GM12875 (cell line): ENCODE data around the gene TRANK1.

Experiments
- H3K4me3 ChIP-seq: one replicate; pipeline ENCODE4 v1.5.1; 2011; ENCODE audit warnings: low read depth, low read length, control low read depth
- TF ChIP-seq, protein P1 (sequence below): IDR thresholded peaks from 2 replicates; pipeline ENCODE4 v1.5.1; 2011; ENCODE audit warnings: low read depth, mild to moderate bottlenecking, control low read depth, inconsistent platforms, low read length, moderate library complexity, borderline replicate concordance; ENCODE audit not compliant: insufficient read depth

TRANK1 gene

DNA sequence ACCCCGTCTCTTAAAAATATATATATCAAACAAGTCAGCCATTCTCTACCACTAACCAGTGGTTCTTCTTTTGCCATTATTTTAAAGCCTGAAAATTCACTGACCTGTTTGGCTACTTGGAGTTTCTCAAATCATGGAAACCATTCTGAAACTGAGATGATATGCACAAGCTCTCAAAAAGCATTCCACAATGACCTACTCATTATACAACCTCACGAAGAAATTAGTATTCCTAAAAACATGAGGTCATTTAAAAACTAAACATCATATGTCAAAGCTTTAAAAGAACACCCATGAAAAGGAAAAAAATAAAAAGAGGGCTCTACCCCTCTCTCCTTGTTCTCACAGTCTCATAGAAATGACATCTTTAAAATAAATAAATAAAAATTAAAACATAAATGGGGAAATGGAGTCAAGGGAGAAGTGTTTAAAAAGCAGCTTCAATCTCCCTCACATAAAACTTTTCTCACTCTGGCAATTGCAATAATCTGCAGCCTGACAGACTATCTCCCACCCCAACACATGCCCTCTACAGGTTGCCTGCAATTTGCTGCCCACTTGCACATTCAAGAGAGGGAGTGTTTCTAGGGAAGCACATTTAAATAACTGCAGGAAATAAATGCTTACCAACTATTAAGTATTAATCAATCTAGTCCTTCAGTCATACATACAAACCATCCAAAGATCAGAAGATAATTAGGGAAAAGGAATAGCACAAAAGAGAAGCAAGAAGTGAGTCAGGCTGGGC lies 73.3 kb downstream of the TRANK1 start:
- TF ChIP-seq, protein P1, sequence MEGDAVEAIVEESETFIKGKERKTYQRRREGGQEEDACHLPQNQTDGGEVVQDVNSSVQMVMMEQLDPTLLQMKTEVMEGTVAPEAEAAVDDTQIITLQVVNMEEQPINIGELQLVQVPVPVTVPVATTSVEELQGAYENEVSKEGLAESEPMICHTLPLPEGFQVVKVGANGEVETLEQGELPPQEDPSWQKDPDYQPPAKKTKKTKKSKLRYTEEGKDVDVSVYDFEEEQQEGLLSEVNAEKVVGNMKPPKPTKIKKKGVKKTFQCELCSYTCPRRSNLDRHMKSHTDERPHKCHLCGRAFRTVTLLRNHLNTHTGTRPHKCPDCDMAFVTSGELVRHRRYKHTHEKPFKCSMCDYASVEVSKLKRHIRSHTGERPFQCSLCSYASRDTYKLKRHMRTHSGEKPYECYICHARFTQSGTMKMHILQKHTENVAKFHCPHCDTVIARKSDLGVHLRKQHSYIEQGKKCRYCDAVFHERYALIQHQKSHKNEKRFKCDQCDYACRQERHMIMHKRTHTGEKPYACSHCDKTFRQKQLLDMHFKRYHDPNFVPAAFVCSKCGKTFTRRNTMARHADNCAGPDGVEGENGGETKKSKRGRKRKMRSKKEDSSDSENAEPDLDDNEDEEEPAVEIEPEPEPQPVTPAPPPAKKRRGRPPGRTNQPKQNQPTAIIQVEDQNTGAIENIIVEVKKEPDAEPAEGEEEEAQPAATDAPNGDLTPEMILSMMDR = no peak
- H3K4me3 ChIP-seq = no peak overlapping the region

DNA sequence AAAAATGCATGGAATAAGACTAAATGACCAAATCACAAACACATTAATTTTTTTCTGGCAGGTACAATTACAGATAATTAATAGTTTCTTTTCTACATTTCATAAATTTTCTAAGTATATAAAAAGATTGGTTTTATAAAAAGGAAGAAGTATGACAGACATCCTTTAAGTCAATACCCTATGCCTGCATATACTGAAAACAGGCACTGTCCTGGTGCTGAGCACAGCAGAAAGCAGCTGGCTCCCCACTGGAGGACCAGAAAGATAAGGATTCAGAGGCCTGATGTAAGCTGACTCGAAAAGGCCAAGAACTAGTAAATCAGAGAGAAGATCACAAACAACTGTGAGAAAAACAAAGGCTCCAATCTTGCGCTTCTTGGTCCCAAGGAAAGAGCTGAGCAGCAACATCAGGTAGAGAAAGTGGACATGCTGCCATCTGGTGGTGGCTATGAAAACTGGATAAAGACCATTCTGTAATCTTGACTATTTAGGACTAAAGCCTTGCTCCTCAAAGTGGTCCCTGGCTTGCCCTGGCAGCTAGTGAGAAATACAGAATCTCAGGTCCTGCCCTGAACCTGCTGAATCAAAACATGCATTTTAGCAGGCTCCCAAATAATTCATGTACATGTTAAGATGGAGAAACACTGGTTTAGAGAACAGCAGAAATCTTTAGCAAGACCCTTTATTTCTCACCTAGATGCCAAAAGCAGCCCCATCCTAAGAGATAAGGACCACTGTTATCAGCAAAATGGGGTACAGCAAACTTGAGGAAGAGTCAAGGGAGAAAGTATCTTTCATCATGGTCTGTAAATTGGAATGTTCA lies 76.0 kb downstream of the TRANK1 start:
- TF ChIP-seq, protein P1 = peak; percentile 69
- H3K4me3 ChIP-seq = no peak overlapping the region

DNA sequence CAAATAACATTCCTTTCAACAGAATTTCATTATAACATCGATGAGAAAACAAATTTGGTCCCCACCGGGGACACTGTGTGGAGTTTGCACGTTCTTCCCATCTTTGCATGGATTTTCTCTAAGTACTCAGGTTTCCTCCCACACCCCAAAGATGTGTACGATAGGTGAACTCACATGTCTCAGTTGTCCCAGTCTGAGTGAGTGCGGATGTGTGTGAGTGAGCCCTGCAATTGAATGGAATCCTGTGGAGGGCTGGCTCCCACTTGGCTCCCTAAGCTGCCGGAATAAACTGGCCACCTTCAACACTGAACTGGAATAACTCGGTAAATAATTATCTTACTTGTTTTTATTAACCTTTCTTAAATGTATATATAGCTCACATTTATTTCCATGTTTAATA lies 77.0 kb downstream of the TRANK1 start:
- TF ChIP-seq, protein P1 = no peak
- no peak overlapping the region for H3K4me3 ChIP-seq

DNA sequence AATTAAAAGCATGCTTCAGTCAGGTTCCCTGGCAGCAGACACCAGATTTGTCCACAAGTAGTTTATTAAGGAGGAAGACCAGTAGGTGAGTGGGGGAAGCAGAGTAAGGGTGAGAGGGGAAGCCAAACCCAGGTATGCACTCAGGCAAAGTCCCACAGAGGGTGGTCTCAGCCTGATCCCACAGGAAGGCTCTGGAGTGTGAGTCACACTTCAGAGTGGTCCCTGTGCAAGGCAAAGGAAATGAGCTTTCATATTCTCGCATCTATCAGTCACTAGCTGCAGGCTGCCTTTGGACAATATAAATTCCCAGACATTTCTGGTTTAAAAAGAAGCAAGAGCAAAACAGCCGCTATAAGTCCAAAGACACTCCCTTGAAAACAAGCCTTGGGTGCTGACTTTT lies 78.5 kb downstream of the TRANK1 start:
- TF ChIP-seq, protein P1 = no peak
- no peak overlapping the region for H3K4me3 ChIP-seq

DNA sequence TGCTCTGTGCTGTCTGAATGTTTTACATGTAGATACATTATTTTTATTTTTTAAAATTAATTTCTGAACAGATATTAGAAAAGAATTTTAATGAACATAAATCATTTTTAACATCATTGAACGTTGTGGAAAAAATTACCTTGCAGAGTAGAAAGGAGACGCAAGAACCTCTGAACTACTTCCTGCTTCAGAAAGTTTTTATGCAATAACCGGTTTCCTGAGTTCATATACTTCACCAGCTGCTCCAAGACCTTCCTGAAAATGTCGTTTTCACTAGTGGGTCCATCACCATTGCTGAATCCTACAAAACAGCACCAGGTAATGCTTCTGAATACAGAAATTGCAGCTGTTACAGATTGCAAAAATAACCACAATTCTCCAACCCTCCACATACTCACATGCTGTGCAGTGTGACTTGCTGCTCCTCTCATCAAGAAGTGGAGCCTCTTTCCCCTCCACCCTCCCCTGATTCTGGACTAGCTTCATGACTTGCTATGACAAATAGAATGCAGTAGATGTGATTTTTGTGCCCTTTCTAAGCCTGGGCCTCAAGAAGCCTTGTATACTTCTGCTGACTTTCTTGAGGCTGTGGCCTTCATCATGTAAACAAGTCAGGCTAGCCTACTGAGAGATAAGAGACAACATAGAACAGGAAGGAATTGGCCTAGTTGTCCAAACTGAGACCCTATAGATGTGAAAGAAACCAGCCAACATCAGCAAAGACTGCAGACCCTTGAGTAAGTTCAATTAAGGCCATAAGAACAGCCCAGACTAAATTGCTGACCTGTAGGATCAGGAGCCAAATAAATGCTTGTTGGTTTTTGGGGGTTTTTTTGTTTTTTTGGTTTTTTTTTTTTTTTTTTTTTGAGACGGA lies 80.4 kb downstream of the TRANK1 start:
- H3K4me3 ChIP-seq = no peak overlapping the region
- TF ChIP-seq, protein P1 = no peak

DNA sequence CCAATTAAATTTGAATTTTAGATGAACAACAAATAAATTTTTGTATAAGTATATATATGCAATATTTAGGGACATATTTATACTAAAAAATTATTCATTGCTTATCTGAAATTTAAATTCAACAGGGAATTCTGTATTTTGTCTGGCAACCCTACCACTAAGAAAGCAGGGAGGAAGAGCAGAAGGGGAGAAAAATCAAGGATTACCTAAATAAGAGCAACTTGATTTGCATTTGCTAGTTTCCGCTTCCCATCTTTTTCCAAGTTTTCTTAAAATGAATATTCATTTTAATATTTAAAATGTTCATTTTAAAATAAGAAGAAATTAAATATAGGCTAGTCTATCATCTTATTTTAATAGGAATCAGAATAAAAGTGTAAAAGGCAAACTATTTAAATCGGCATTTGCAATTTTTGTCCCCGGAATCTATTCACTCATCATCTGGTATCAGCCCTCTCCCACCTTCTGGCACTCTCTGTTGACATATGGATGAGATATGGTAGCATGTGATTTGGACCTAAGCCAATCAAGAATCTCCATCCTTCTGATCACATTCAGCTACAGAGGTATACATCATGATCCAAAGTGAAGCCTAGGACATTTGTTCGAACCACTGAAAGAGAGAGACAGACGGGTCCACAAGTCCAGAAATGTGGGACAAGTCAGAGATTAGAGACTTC lies 82.6 kb downstream of the TRANK1 start:
- no peak overlapping the region for H3K4me3 ChIP-seq
- TF ChIP-seq, protein P1 = no peak
